IPS DF 6.9 (cell line): ENCODE data around the gene CISTR.
"Not testable (repeated sequence)": the region's sequence is repeated elsewhere in the genome, so short reads cannot be mapped to it uniquely, and the experiment has no call there.

Experiments
- DNase-seq: peaks from one replicate; pipeline ENCODE4 v3.0.0-alpha.2; 2013; ENCODE audit warnings: low read depth, low spot score
- H3K27ac ChIP-seq: one replicate; pipeline ENCODE4 v1.5.1; 2013; ENCODE audit warnings: low read length, control low read depth
- H3K27me3 ChIP-seq: 2 replicates; pipeline ENCODE4 v1.6.1; 2013; ENCODE audit warnings: mild to moderate bottlenecking, low read length; ENCODE audit not compliant: control insufficient read depth, insufficient read depth
- H3K36me3 ChIP-seq: 2 replicates; pipeline ENCODE4 v1.6.1; 2013; ENCODE audit warnings: low read length; ENCODE audit not compliant: control insufficient read depth, insufficient read depth
- H3K4me1 ChIP-seq: 2 replicates; pipeline ENCODE4 v1.6.1; 2013; ENCODE audit warnings: low read length; ENCODE audit not compliant: control insufficient read depth, insufficient read depth
- H3K4me3 ChIP-seq: 2 replicates; pipeline ENCODE4 v1.5.1; 2013; ENCODE audit warnings: mild to moderate bottlenecking, low read length
- H3K9me3 ChIP-seq: 2 replicates; pipeline ENCODE4 v1.6.1; 2013; ENCODE audit warnings: low read length, inconsistent platforms; ENCODE audit not compliant: control insufficient read depth, insufficient read depth
- WGBS: extraction: QIAGEN DNeasy Blood & Tissue Kit; methylation state at CpG from one replicate; pipeline ENCODE4 v1.1.7; 2013; ENCODE audit warnings: mixed read lengths, missing lambda C conversion rate; ENCODE audit not compliant: insufficient read length, insufficient coverage; 5-methylcytosine and 5-hydroxymethylcytosine counted together

Gene CISTR

GRCh38 chr12:53781228-53781801 lies 29.5 kb upstream of the CISTR start:
- no peak overlapping the region for H3K27ac ChIP-seq
- no peak for DNase-seq

GRCh38 chr12:53780323-53780722 lies 28.5 kb upstream of the CISTR start:
- Histone ChIP-seq H3K36me3 (no peaks in the 10 kb centered on the region), H3K27me3 (no peaks in the 10 kb centered on the region), H3K9me3 (no peaks in the 10 kb centered on the region), H3K27ac (no peak overlapping the region), H3K4me3 (no peak overlapping the region), H3K4me1 (no peaks in the 10 kb centered on the region)
- no CpG with 5 or more reads among the region's 3 CpGs for WGBS
- no peak for DNase-seq

More at GRCh38 chr12:53781228-53781801, 29.5 kb upstream of the CISTR start:
- Histone ChIP-seq H3K4me1 (no peaks in the 10 kb centered on the region), H3K27me3 (no peaks in the 10 kb centered on the region), H3K4me3 (no peak overlapping the region), H3K36me3 (no peaks in the 10 kb centered on the region), H3K9me3 (no peaks in the 10 kb centered on the region)
- no CpG with 5 or more reads among the region's 5 CpGs for WGBS

GRCh38 chr12:53779679-53780078 lies 27.9 kb upstream of the CISTR start:
- H3K27ac ChIP-seq, H3K4me1 ChIP-seq, H3K4me3 ChIP-seq, H3K36me3 ChIP-seq, DNase-seq, H3K27me3 ChIP-seq, H3K9me3 ChIP-seq: not testable (repeated sequence)
- WGBS, result no CpG with 5 or more reads among the region's 7 CpGs

- no peaks in the 10 kb centered on the region; the same call in 1 of the 2 replicates for H3K27me3 ChIP-seq
- no CpG with 5 or more reads among the region's 4 CpGs for WGBS
Measured at GRCh38 chr12:53777936-53778644, 26.3 kb upstream of the CISTR start.

GRCh38 chr12:53777412-53777811 lies 25.6 kb upstream of the CISTR start:
- H3K4me1 ChIP-seq, result no peaks in the 10 kb centered on the region
- no peaks in the 10 kb centered on the region; the same call in 1 of the 2 replicates for H3K27me3 ChIP-seq
- no peak overlapping the region for H3K27ac ChIP-seq
- no CpG with 5 or more reads among the region's 2 CpGs for WGBS
- no peaks in the 10 kb centered on the region for H3K36me3 ChIP-seq
- DNase-seq, result no peak
- H3K4me3 ChIP-seq, result no peak overlapping the region
- H3K9me3 ChIP-seq, result no peaks in the 10 kb centered on the region

More at GRCh38 chr12:53777936-53778644, 26.3 kb upstream of the CISTR start:
- DNase-seq, result no peak
- no peaks in the 10 kb centered on the region for H3K9me3 ChIP-seq
- no peaks in the 10 kb centered on the region for H3K4me1 ChIP-seq
- no peak overlapping the region for H3K27ac ChIP-seq
- H3K36me3 ChIP-seq, result no peaks in the 10 kb centered on the region
- no peak overlapping the region for H3K4me3 ChIP-seq

GRCh38 chr12:53776872-53777271 lies 25.1 kb upstream of the CISTR start:
- no peak for DNase-seq
- Histone ChIP-seq H3K27ac (no peak overlapping the region), H3K36me3 (no peaks in the 10 kb centered on the region), H3K4me1 (no peaks in the 10 kb centered on the region), H3K9me3 (no peaks in the 10 kb centered on the region), H3K27me3 (no peaks in the 10 kb centered on the region; the same call in 1 of the 2 replicates), H3K4me3 (no peak overlapping the region)
- WGBS, result no CpG with 5 or more reads among the region's 1 CpG

- Histone ChIP-seq H3K27ac (no peak overlapping the region), H3K4me3 (no peak overlapping the region), H3K9me3 (no peaks in the 10 kb centered on the region), H3K4me1 (no peaks in the 10 kb centered on the region), H3K27me3 (no peaks in the 10 kb centered on the region; the same call in 1 of the 2 replicates), H3K36me3 (no peaks in the 10 kb centered on the region)
- no CpG with 5 or more reads among the region's 6 CpGs for WGBS
- DNase-seq, result no peak
Measured at GRCh38 chr12:53775478-53776145, 23.8 kb upstream of the CISTR start.

GRCh38 chr12:53770281-53770680 lies 18.5 kb upstream of the CISTR start:
- Histone ChIP-seq H3K36me3 (no peaks in the 10 kb centered on the region), H3K4me1 (no peaks in the 10 kb centered on the region), H3K27me3 (peaks cover 2% of the 10 kb centered on the region), H3K9me3 (no peaks in the 10 kb centered on the region), H3K27ac (no peak overlapping the region), H3K4me3 (no peak overlapping the region)
- DNase-seq, result no peak

GRCh38 chr12:53768976-53769375 lies 17.2 kb upstream of the CISTR start:
- no peaks in the 10 kb centered on the region for H3K36me3 ChIP-seq
- no peak overlapping the region for H3K4me3 ChIP-seq
- no peaks in the 10 kb centered on the region for H3K4me1 ChIP-seq
- peaks cover 4% of the 10 kb centered on the region for H3K27me3 ChIP-seq
- WGBS, result no CpG with 5 or more reads among the region's 5 CpGs
- no peak overlapping the region for H3K27ac ChIP-seq
- H3K9me3 ChIP-seq, result no peaks in the 10 kb centered on the region
- DNase-seq, result no peak

- Histone ChIP-seq H3K27ac (no peak overlapping the region), H3K36me3 (no peaks in the 10 kb centered on the region), H3K4me1 (no peaks in the 10 kb centered on the region), H3K9me3 (no peaks in the 10 kb centered on the region), H3K4me3 (no peak overlapping the region), H3K27me3 (peaks cover 4% of the 10 kb centered on the region; the same call in 1 of the 2 replicates)
- WGBS, result no CpG with 5 or more reads among the region's 3 CpGs
- no peak for DNase-seq
Measured at GRCh38 chr12:53766881-53767280, 15.1 kb upstream of the CISTR start.
